Choroid plexus epithelial cell (primary cell): ENCODE measurements around the gene SPTBN2.

ENCODE experiments used
- DNase-seq: peaks from one replicate; pipeline ENCODE4 v3.0.0-alpha.2; 2010; ENCODE audit warnings: low read depth
- H3K4me3 ChIP-seq: 2 replicates; pipeline ENCODE4 v1.5.1; 2011; ENCODE audit warnings: low read depth, mild to moderate bottlenecking, control low read depth, low read length, moderate library complexity
- CTCF ChIP-seq: conservative IDR thresholded peaks from 2 replicates; pipeline ENCODE4 v1.5.1; 2011; ENCODE audit warnings: low read depth, mild to moderate bottlenecking, control low read depth, inconsistent platforms, low read length, moderate library complexity

The SPTBN2 gene

GRCh38 chr11:66723693-66724092 lies 5.3 kb downstream of the SPTBN2 start:
- H3K4me3 ChIP-seq = no peak overlapping the region
- DNase-seq = no peak
- TF ChIP-seq CTCF = no peak

GRCh38 chr11:66722745-66723651 lies 6.0 kb downstream of the SPTBN2 start:
- no peak for TF ChIP-seq CTCF
- DNase-seq = no peak
- no peak overlapping the region for H3K4me3 ChIP-seq

- no peak overlapping the region for H3K4me3 ChIP-seq
- TF ChIP-seq CTCF = no peak
- DNase-seq = no peak
Measured at GRCh38 chr11:66721939-66722338, 7.1 kb downstream of the SPTBN2 start.

GRCh38 chr11:66720899-66721470 lies 8.0 kb downstream of the SPTBN2 start:
- no peak for DNase-seq
- no peak overlapping the region for H3K4me3 ChIP-seq
- TF ChIP-seq CTCF = no peak

- no peak overlapping the region for H3K4me3 ChIP-seq
- DNase-seq = peak; percentile 26
- no peak for TF ChIP-seq CTCF
Measured at GRCh38 chr11:66720223-66720898, 8.7 kb downstream of the SPTBN2 start.

- no peak overlapping the region for H3K4me3 ChIP-seq
- no peak for TF ChIP-seq CTCF
- no peak for DNase-seq
Measured at GRCh38 chr11:66719111-66719872, 9.7 kb downstream of the SPTBN2 start.
